LHCN-M2 (cell line): Measurements from ENCODE around the gene GALNT6. TPM values are rescaled to one million over a fixed set of nuclear protein-coding genes. Genes with fewer than 3 reads are reported as not detected.
"Not testable (repeated sequence)": the region's sequence is repeated elsewhere in the genome, so short reads cannot be mapped to it uniquely, and the experiment has no call there.

Experiments
- DNase-seq: peaks from one replicate; pipeline ENCODE4 v3.0.0-alpha.2; 2012; ENCODE audit warnings: low read depth
- total RNA-seq: library from RNA; depleted of rRNA; stranded (reverse); fragments of >200 nt; gene quantifications from 2 replicates; pipeline ENCODE4 v1.2.3, GENCODE V29; 2014; rRNA removed

The GALNT6 gene
- total RNA-seq, 1 experiment from 2014 or later, result not detected

- no peak for DNase-seq
These were observed 67.8 kb downstream of the GALNT6 start for GRCh38 chr12:51323317-51323960.

DNA sequence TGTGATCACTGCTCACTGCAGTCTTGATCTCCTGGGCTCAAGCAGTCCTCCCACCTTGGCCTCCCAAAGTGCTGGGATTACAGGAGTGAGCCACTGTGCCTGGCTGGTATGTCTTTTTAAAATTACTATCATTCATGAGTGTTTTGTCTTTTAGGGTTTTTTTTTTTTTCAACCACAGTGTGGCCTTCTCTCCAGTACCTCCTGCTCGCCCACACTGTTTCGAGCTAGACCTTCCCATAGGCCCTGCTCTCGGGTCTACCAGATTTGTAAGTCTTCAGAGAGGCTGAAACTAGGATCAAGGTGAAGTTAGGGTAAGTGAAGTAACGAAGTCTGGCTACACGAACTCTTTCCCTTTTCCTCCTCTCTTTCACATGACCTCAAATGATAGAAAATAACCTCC is 68.8 kb downstream of the GALNT6 start:
- DNase-seq, result no peak

DNA sequence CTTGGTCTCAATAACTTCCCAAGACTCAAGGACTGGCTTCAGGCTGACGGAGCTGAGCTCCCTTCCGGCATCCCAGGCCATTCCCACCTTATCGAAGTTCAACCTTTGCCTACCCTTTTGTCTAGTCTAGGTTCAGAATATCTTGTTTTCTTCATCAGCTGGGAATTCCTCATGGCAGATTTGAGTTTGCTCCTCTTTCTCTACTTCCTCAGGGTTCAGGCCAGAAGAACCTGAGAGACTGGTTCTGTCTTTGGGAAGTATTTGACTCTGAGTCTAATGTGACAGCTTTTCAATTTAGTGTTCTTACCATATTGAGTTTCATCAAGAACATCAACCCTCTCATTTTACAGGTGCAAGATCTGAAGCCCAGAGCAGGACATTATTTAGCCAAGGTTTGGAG is 69.3 kb downstream of the GALNT6 start:
- DNase-seq, result no peak

DNA sequence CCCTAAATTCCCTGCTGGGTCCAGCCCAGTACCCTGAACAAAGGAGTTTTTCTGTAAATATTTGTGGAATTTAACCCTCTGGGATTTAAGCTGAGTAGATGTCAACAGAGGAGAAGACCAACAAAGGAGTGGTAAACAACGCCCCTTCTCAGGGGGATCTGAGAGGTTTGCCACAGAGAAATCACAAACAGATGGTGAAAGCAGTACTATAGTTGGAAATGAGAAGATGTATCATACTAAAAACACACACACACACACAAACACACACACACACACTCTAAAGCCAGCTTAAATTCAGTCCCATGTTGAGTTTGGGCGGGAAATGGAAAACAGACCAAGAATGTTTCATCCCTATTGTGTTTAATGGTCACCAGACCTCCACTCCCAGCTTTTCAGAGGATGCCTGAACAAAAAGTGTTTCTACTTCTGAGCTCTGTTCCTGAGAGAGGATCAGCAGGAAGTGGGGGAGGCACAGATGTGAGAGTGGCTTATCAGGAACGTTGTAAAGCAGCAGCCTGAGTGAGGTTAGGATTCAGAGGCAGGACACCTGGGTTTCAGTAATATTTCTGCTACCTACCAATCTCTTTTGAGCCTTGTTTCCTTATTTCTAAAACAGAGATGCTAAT is 70.4 kb downstream of the GALNT6 start:
- peak; percentile 49 for DNase-seq

GRCh38 chr12:51320311-51320694 is 70.9 kb downstream of the GALNT6 start:
- no peak for DNase-seq

DNA sequence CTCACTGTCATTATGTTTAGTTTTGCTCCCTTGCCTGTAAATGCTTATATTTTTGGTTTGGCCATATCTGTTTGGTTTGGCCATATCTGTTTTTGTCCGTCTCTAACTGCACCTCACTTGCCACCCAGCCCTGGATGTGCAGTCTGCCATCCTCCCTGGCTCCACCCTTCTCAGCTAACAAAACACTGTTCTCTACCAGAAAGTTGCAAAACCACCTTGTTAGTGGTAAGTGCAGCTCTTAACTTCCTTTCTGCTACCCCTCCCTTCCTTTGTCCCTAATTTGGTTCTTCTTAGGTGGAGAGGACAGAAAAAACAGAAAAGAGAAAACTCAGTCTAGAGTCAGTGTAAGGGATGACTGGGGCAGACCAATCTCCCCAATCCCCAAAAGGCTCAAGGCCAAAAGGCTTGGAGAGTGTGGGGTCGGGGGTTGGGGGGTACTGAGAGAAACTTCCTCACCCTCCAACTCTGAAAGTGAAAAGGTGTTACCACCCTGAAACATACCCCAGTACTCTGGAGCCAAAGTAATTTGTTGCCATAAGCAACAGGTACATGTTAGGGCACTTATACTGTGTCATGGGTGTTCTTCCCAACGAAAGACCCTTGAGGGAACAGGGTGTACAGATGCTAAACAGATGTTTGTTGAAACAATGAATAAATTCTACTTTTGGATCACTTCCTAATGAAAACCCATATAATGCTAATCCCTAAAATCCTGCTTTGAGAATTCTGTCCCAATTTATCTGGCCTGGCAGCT is 72.2 kb downstream of the GALNT6 start:
- DNase-seq, result no peak

DNA sequence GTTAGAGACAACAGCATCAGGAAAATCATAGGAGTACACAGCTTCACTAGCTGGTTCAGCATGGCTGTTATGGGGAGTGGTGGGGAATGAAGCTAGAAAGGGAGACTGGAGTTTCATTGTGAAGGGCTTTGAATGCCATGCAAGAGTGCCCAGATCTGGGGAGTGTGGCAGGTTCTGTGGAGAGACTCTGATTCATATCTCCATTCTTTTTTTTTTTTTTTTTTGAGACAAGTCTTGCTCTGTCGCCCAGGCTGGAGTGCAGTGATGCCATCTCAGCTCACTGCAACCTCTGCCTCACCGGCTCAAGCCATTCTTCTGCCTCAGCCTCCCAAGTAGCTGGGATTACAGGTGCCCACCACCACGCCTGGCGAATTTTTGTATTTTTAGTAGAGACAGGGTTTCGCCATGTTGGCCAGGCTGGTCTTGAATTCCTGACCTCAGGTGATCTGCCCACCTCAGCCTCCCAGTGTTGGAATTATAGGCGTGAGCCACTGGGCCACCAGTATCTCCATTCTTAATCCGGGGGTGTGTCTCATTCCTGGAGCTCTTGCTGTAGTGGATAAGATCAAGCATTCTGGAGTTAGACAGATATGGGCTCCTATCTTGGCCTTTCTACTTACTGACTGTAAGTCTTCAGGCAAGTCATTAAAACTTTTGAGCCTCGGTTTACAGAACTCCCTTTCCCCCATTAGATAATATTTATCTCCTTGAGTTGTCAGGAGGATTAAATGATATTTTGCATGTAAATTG is 73.0 kb downstream of the GALNT6 start:
- DNase-seq, result not testable (repeated sequence)

DNA sequence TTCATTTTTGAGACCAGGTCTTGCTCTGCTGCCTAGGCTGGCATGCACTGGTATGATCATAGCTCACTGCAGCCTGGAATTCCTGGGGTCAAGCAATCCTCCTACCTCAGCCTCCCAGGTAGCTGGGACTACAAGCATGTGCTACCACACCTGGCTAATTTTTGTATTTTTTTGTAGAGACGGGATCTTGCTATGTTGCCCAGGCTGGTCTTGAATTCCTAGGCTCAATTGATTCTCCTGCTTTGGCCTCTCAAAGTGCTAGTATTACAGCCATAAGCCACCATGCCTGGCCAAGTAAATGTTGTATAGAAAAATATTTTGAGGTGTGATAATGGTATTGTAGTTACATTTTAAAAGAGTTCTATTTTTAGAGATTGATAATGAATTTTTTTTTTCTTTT is 79.8 kb downstream of the GALNT6 start:
- no peak for DNase-seq

GRCh38 chr12:51307655-51308593 is 83.3 kb downstream of the GALNT6 start:
- peak; percentile 76 for DNase-seq

GRCh38 chr12:51306507-51306906 is 84.7 kb downstream of the GALNT6 start:
- DNase-seq, result no peak

Other genes starting within 250 kb of the GALNT6 start
- 7.6 and 9.1 TPM in 2 replicates for gene TFCP2, start 218.3 kb downstream of the GALNT6 start, total RNA-seq
- 1.2 and 1.8 TPM in 2 replicates for gene POU6F1, start 173.3 kb downstream of the GALNT6 start, total RNA-seq
- gene DAZAP2, start 152.6 kb downstream of the GALNT6 start, total RNA-seq, result 147 and 195 TPM in 2 replicates
- gene SMAGP, start 121.0 kb downstream of the GALNT6 start, total RNA-seq, result 16.2 and 23.0 TPM in 2 replicates
- not detected in 2 replicates for gene BIN2, start 67.2 kb downstream of the GALNT6 start, total RNA-seq
- gene CELA1, start 44.7 kb downstream of the GALNT6 start, total RNA-seq, result not detected in 2 replicates
- 2.7 and 3.1 TPM in 2 replicates for gene SLC4A8, start 33.4 kb upstream of the GALNT6 start, total RNA-seq
- gene SCN8A, start 199.8 kb upstream of the GALNT6 start, total RNA-seq, result 7.2 and 7.4 TPM in 2 replicates